ENCODE results near the gene FZD8. TPM values are rescaled to one million over a fixed set of nuclear protein-coding genes. Genes with fewer than 3 reads are reported as not detected.

The FZD8 gene, protein sequence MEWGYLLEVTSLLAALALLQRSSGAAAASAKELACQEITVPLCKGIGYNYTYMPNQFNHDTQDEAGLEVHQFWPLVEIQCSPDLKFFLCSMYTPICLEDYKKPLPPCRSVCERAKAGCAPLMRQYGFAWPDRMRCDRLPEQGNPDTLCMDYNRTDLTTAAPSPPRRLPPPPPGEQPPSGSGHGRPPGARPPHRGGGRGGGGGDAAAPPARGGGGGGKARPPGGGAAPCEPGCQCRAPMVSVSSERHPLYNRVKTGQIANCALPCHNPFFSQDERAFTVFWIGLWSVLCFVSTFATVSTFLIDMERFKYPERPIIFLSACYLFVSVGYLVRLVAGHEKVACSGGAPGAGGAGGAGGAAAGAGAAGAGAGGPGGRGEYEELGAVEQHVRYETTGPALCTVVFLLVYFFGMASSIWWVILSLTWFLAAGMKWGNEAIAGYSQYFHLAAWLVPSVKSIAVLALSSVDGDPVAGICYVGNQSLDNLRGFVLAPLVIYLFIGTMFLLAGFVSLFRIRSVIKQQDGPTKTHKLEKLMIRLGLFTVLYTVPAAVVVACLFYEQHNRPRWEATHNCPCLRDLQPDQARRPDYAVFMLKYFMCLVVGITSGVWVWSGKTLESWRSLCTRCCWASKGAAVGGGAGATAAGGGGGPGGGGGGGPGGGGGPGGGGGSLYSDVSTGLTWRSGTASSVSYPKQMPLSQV
- total RNA-seq (2021; ENCODE audit: unreplicated experiment), result 0.22 TPM
- polyA plus RNA-seq (2012), result 0.01 and 0.05 TPM in 2 replicates
- Bru-seq, nascent RNA, result percentile 4 among the genes with signal in this experiment
- BruChase-seq, experiment 1, labeled RNA remaining after a 6-hour chase, result not detected
- percentile 26 among the genes with signal in this experiment for BruChase-seq, experiment 2, labeled RNA remaining after a 2-hour chase
- long read RNA-seq, result 0 reads

DNA sequence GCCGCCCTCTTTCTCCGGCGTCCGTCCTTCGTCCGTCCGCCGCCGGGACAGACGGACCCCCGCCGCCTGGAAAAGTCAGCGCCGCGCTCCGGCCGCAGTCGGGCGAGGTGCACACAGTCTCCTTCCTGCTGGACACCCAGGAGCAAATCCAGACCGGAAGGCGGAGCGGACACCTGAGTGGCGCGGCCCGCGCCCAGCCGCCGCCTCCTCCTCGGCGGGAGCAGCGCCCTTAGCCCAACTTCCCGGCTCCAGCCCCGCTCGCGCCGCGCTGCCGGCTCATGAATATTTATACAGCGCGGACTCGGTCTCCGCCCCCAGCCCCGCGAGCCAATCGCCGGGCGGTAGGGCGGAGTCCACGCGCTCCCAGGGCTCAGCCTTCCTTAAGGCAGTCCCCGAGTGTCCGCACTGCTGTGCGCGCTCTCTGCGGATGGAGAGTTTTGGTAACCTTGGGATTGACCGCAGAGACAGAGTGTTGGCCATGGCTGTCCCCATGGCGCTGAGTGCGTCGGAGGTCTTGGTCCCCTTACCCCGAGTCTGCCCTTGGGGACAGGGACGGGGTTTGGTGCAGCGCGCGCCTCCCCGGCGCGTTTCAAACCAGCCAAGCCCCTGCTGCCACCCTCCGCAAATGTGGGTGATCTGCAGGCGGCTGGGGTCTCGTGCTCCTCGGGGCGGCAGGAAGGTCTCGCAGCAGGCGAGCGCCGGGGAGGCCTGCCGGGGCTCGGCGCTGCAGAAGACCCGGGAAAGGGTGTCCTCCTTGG, at the start of gene FZD8:
FZD8 (minus strand) TSS at position 262 of the 758 bp plus-strand sequence. CDS start 867 bp downstream, outside the sequence.
- H3K36me3 ChIP-seq (ENCODE audit: control insufficient read depth in 1 of 2, insufficient read depth in 2 of 2, low read length in 2 of 2), result no peaks in the 10 kb centered on the region
- TF ChIP-seq, protein P1, sequence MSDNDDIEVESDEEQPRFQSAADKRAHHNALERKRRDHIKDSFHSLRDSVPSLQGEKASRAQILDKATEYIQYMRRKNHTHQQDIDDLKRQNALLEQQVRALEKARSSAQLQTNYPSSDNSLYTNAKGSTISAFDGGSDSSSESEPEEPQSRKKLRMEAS (IDR thresholded peaks at IDR 0.05), result no peak
- TF ChIP-seq YY1 (IDR thresholded peaks at IDR 0.05; ENCODE audit: extremely low read depth, insufficient replicate concordance, low read depth, low read length) (no peak), ELF1 (IDR thresholded peaks at IDR 0.05; ENCODE audit: borderline replicate concordance, low read depth) (no peak), EZH2 (IDR thresholded peaks at IDR 0.05) (no peak), SP1 (IDR thresholded peaks at IDR 0.05; ENCODE audit: low read depth) (no peak), REST (IDR thresholded peaks at IDR 0.05; ENCODE audit: low read depth) (no peak), RAD21 (IDR thresholded peaks at IDR 0.05; ENCODE audit: low read depth) (no peak), CEBPB (IDR thresholded peaks at IDR 0.05; ENCODE audit: low read depth) (no peak), FOSL1 (IDR thresholded peaks at IDR 0.05; ENCODE audit: low read depth) (no peak), CBX3 (IDR thresholded peaks at IDR 0.05; ENCODE audit: low read depth) (no peak), SRF (IDR thresholded peaks at IDR 0.05; ENCODE audit: low read depth) (no peak)
- TF ChIP-seq, protein P2, sequence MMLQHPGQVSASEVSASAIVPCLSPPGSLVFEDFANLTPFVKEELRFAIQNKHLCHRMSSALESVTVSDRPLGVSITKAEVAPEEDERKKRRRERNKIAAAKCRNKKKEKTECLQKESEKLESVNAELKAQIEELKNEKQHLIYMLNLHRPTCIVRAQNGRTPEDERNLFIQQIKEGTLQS (IDR thresholded peaks at IDR 0.05), result no peak
- peaks cover 34% of the 10 kb centered on the region for H3K27me3 ChIP-seq (ENCODE audit: insufficient read depth, low read length)
- H3K79me2 ChIP-seq (ENCODE audit: insufficient read depth, low read length), result no peaks in the 10 kb centered on the region
- H4K20me1 ChIP-seq (ENCODE audit: insufficient read depth), result no peaks in the 10 kb centered on the region
- peaks cover 8 to 28% of the 10 kb centered on the region in 2 experiments for H3K4me1 ChIP-seq (ENCODE audit: control insufficient read depth in 1 of 2, insufficient read depth in 2 of 2, low read length in 2 of 2)
- H3K9me2 ChIP-seq (ENCODE audit: insufficient read depth), result no peaks in the 10 kb centered on the region
- ChIA-PET CTCF (no interaction called here), POLR2A (no interaction called here), RAD21 (ENCODE audit: low non-redundant PET in 1 of 2, low total read pairs in 2 of 2, uncharacterized antibody in 2 of 2, unreplicated experiment in 2 of 2) (no interaction called here)
- peak within 1 kb of the TSS; percentile 70 for H3K4me2 ChIP-seq (ENCODE audit: low read length)
- H3K27ac ChIP-seq (ENCODE audit: low read depth, low read length), result no peak within 1 kb of the TSS
- intact Hi-C loops (cut with micrococcal nuclease), result no loop called here
- DNase-seq (ENCODE audit: low read depth, low spot score), result peak; percentile 47
- H2AFZ ChIP-seq (ENCODE audit: low read depth, low read length, poor library complexity, severe bottlenecking), result peak within 1 kb of the TSS; percentile 85
- no peak within 1 kb of the TSS for H3K9ac ChIP-seq (ENCODE audit: low read length)
- peak; percentile 89 for ATAC-seq
- H3K9me3 ChIP-seq (ENCODE audit: control insufficient read depth in 1 of 2, insufficient read depth in 1 of 2, low read depth in 1 of 2, low read length in 2 of 2), result no peaks in the 10 kb centered on the region
- BruUV-seq (replicated peaks), result no TSS peak
- H3K4me3 ChIP-seq (replicated peaks in 1 of 2; ENCODE audit: low read depth in 1 of 2, low read length in 2 of 2), result peak within 1 kb of the TSS; percentile 30 to 43

Data from HCT116 (cell line).